Thyroid gland (tissue), 4 donors: ENCODE results near the gene NQO1.
A peak's percentile ranks its signal among the peaks of the same experiment; 100 is the strongest.

Source experiments
- POLR2A ChIP-seq, 2 donors: fragments of 450-650 bp; IDR thresholded peaks; one replicate each; pipeline ENCODE4 v1.6.1; 2017; ENCODE audit warnings: antibody characterized with exemption in 2 of 2, mild to moderate bottlenecking in 2 of 2, moderate library complexity in 1 of 2
- TF ChIP-seq, protein P1 (sequence below), 6 experiments: fragments of 200-600 bp in 3 of 6; fragments of 450-650 bp in 3 of 6; sonication (generic) in 3 of 6; IDR thresholded peaks; one replicate each; pipeline ENCODE4 v1.5.1; 2016 to 2019; ENCODE audit warnings: antibody characterized with exemption in 6 of 6, mild to moderate bottlenecking in 2 of 6, inconsistent platforms in 1 of 6, moderate library complexity in 1 of 6

DNA sequence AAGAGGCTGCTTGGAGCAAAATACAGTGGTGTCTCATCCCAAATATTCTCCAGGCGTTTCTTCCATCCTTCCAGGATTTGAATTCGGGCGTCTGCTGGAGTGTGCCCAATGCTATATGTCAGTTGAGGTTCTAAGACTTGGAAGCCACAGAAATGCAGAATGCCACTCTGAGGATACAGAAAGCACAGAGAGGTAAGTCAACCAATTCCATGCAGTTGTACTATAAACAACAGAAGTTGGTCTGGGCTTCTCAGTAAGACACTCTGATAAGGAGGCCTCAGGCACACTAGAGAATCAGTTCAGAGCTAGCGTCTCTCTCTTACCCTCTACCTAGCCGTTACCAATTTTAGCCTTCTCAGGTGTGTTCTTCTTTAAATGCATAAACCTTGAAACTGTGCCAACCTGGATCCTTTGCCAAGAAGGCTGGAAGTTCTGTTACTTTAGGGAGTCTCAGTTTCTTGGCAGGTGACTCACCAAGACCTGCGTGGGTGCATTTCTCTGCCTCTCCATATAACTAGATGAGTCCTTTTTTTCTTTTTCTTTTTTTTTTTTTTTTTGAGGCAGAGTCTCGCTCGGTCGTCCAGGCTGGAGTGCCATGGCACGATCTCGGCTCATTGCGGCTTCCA lies 15.1 kb downstream of the NQO1 start:
- TF ChIP-seq, protein P1, sequence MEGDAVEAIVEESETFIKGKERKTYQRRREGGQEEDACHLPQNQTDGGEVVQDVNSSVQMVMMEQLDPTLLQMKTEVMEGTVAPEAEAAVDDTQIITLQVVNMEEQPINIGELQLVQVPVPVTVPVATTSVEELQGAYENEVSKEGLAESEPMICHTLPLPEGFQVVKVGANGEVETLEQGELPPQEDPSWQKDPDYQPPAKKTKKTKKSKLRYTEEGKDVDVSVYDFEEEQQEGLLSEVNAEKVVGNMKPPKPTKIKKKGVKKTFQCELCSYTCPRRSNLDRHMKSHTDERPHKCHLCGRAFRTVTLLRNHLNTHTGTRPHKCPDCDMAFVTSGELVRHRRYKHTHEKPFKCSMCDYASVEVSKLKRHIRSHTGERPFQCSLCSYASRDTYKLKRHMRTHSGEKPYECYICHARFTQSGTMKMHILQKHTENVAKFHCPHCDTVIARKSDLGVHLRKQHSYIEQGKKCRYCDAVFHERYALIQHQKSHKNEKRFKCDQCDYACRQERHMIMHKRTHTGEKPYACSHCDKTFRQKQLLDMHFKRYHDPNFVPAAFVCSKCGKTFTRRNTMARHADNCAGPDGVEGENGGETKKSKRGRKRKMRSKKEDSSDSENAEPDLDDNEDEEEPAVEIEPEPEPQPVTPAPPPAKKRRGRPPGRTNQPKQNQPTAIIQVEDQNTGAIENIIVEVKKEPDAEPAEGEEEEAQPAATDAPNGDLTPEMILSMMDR (IDR thresholded peaks at IDR 0.05) = peak in 1 of 6 experiments; percentile 16
- TF ChIP-seq POLR2A (IDR thresholded peaks at IDR 0.05) = peak in 1 of 2 donors; percentile 39
